HepG2 (cell line): Measurements from ENCODE around the gene AFG1L. TPM values are rescaled to one million over a fixed set of nuclear protein-coding genes. Genes with fewer than 3 reads are reported as not detected.

Experiments used
- CREB3 ChIP-seq: sonication (generic); formaldehyde crosslinking; IDR thresholded peaks from 2 replicates; pipeline ENCODE4 v1.5.0; 2020; ENCODE audit warnings: missing genetic modification reagents
- FUBP1 ChIP-seq: sonication (generic); formaldehyde crosslinking; IDR thresholded peaks from 2 replicates; pipeline ENCODE4 v1.5.1; 2020; ENCODE audit warnings: missing genetic modification reagents, mild to moderate bottlenecking, borderline replicate concordance
- KDM5A ChIP-seq: fragments of 200-600 bp; sonication (generic); IDR thresholded peaks from 2 replicates; pipeline ENCODE4 v1.7.0; 2018; ENCODE audit warnings: antibody characterized with exemption, mild to moderate bottlenecking, low read length, borderline replicate concordance
- KLF11 ChIP-seq: IDR thresholded peaks from 2 replicates; pipeline ENCODE4 v1.6.1; 2016; ENCODE audit warnings: missing compliant biosample characterization
- MAZ ChIP-seq, 2 experiments: sonication (generic) in 1 of 2; formaldehyde crosslinking in 1 of 2; IDR thresholded peaks; 2 replicates each; pipeline versions ENCODE4 v1.5.0 to v1.6.1; 2012 to 2020; ENCODE audit warnings: low read depth in 2 of 2, mild to moderate bottlenecking in 2 of 2, borderline replicate concordance in 1 of 2, improper control_type of control experiment in 1 of 2, low read length in 1 of 2, missing genetic modification reagents in 1 of 2, moderate library complexity in 1 of 2
- MEIS1 ChIP-seq: sonication (generic); formaldehyde crosslinking; IDR thresholded peaks from 2 replicates; pipeline ENCODE4 v1.9.0; 2021; ENCODE audit warnings: mild to moderate bottlenecking, missing genetic modification reagents, moderate library complexity, borderline replicate concordance
- MXD4 ChIP-seq: IDR thresholded peaks from 2 replicates; pipeline ENCODE4 v1.6.1; 2016; ENCODE audit warnings: mild to moderate bottlenecking, missing biosample characterization, missing genetic modification reagents
- NONO ChIP-seq, 2 experiments: fragments of 450-650 bp in 1 of 2; sonication (generic) in 1 of 2; formaldehyde crosslinking in 1 of 2; IDR thresholded peaks in 1 of 2; conservative IDR thresholded peaks in 1 of 2; 2 replicates each; pipeline versions ENCODE4 v1.6.1 to v1.8.0; 2017 to 2022; ENCODE audit warnings: mild to moderate bottlenecking in 1 of 2, missing genetic modification reagents in 1 of 2, moderate library complexity in 1 of 2
- PHF5A ChIP-seq: IDR thresholded peaks from one replicate; pipeline ENCODE4 v1.6.1; 2018; ENCODE audit warnings: low read depth, missing genetic modification reagents; ENCODE audit not compliant: unreplicated experiment
- SKIL ChIP-seq: sonication (generic); formaldehyde crosslinking; IDR thresholded peaks from 2 replicates; pipeline ENCODE4 v1.8.0; 2022; ENCODE audit warnings: missing genetic modification reagents, mild to moderate bottlenecking, moderate library complexity, borderline replicate concordance
- TFAP4 ChIP-seq: sonication (generic); IDR thresholded peaks from 2 replicates; pipeline ENCODE4 v1.6.1; 2016; ENCODE audit warnings: low read depth, borderline replicate concordance
- THAP8 ChIP-seq: sonication (generic); formaldehyde crosslinking; IDR thresholded peaks from 2 replicates; pipeline ENCODE4 v1.5.1; 2020; ENCODE audit warnings: missing genetic modification reagents, mild to moderate bottlenecking, borderline replicate concordance
- YEATS4 ChIP-seq: sonication (generic); formaldehyde crosslinking; IDR thresholded peaks from 2 replicates; pipeline ENCODE4 v1.4.0; 2020; ENCODE audit warnings: missing genetic modification reagents, borderline replicate concordance
- ZFP82 ChIP-seq: sonication (generic); formaldehyde crosslinking; IDR thresholded peaks from 2 replicates; pipeline ENCODE4 v1.5.1; 2020; ENCODE audit warnings: mild to moderate bottlenecking, missing genetic modification reagents, borderline replicate concordance
- ZFY ChIP-seq: sonication (generic); formaldehyde crosslinking; IDR thresholded peaks from 2 replicates; pipeline ENCODE4 v1.4.0; 2020; ENCODE audit warnings: missing genetic modification reagents
- ZNF264 ChIP-seq: sonication (generic); formaldehyde crosslinking; IDR thresholded peaks from 2 replicates; pipeline ENCODE4 v1.4.0; 2020; ENCODE audit warnings: missing genetic modification reagents
- ZNF503 ChIP-seq: sonication (generic); formaldehyde crosslinking; IDR thresholded peaks from 2 replicates; pipeline ENCODE4 v1.4.0; 2020; ENCODE audit warnings: missing genetic modification reagents
- ZNF782 ChIP-seq: sonication (generic); formaldehyde crosslinking; IDR thresholded peaks from 2 replicates; pipeline ENCODE4 v1.4.0; 2020; ENCODE audit warnings: missing genetic modification reagents, mild to moderate bottlenecking, borderline replicate concordance
- polyA plus RNA-seq, 8 experiments: library from polyadenylated mRNA; depleted of rRNA in 3 of 8; stranded (reverse) in 7 of 8; unstranded in 1 of 8; fragments of >200 nt; fragmentation: Illumina TruSeq in 4 of 8; extraction: Trizol in 4 of 8; gene quantifications; 2 replicates each; pipeline versions ENCODE4 v1.2.1 to v1.2.3, GENCODE V29; 2011 to 2016; ENCODE audit warnings: low read depth in 4 of 8, missing spikeins in 1 of 8, mixed read lengths in 1 of 8; ENCODE audit not compliant: insufficient read depth in 1 of 8
- total RNA-seq, 5 experiments: library from RNA; depleted of rRNA; stranded (reverse); fragments of >200 nt; fragmentation: Illumina TruSeq; extraction: Trizol; gene quantifications; 2 replicates each; pipeline ENCODE4 v1.2.3, GENCODE V29; 2016; ENCODE audit warnings: low read depth in 1 of 5

AFG1L gene
- total and polyA plus RNA-seq, 2 of the 13 experiments (the other 11 are each of a cell fraction or from before 2014, with no cell fraction given): 3.1 to 14.0 TPM

- TF ChIP-seq TFAP4: no peak; the same call in 1 of the 2 replicates
- TF ChIP-seq MXD4 (CRISPR knock-in tag): 0 out of 2 replicates have a peak, but pooled peaks have one; percentile 30
- TF ChIP-seq ZNF503 (CRISPR knock-in tag): peak; percentile 39; the same call in 1 of the 2 replicates
- peak; percentile 58; the same call in 1 of the 2 replicates for TF ChIP-seq THAP8 (CRISPR knock-in tag)
- peak; percentile 10; the same call in 1 of the 2 replicates for TF ChIP-seq ZNF264 (CRISPR knock-in tag)
- peak; percentile 56; the same call in 1 of the 2 replicates for TF ChIP-seq KDM5A
- 0 out of 2 replicates have a peak, but pooled peaks have one; percentile 3 for TF ChIP-seq ZNF782 (CRISPR knock-in tag)
- TF ChIP-seq ZFP82 (CRISPR knock-in tag): peak; percentile 72; the same call in 1 of the 2 replicates
- TF ChIP-seq SKIL (CRISPR knock-in tag): peak; percentile 55; the same call in 1 of the 2 replicates
- TF ChIP-seq NONO (IDR thresholded peaks at IDR 0.05): no peak
- peak; percentile 94 for TF ChIP-seq NONO (CRISPR knock-in tag; conservative IDR thresholded peaks at IDR 0.05)
- TF ChIP-seq ZFY (CRISPR knock-in tag): peak; percentile 74
- peak; percentile 71 for TF ChIP-seq MEIS1 (CRISPR knock-in tag)
- no peak for TF ChIP-seq CREB3 (CRISPR knock-in tag)
- TF ChIP-seq MAZ (IDR thresholded peaks at IDR 0.05; ENCODE audit: borderline replicate concordance, low read depth, low read length): no peak
- peak; percentile 82 for TF ChIP-seq MAZ (CRISPR knock-in tag; IDR thresholded peaks at IDR 0.05; ENCODE audit: low read depth)
- peak; percentile 80 for TF ChIP-seq YEATS4
- no peak for TF ChIP-seq PHF5A
- 0 out of 2 replicates have a peak, but pooled peaks have one; percentile 24 for TF ChIP-seq KLF11
- TF ChIP-seq FUBP1 (CRISPR knock-in tag): no peak
Measured at GRCh38 chr6:108260809-108261569, 33.9 kb upstream of the AFG1L start, which contains the start of gene SNX3 (continued).
